HFFc6 (cell line): ENCODE results near the gene RUNX1. TPM values are rescaled to one million over a fixed set of nuclear protein-coding genes. Genes with fewer than 3 reads are reported as not detected.
A peak's percentile ranks its signal among the peaks of the same experiment; 100 is the strongest.

ENCODE experiments used
- DNase-seq: peaks from one replicate; pipeline ENCODE4 v3.0.0-alpha.2; 2018
- H3K27ac Mint-ChIP-seq: 2 replicates; pipeline ENCODE4 v1.8.0; 2020; ENCODE audit warnings: mild to moderate bottlenecking, mixed read lengths
- H3K27me3 Mint-ChIP-seq: 2 replicates; pipeline ENCODE4 v1.8.0; 2021; ENCODE audit warnings: mild to moderate bottlenecking, moderate library complexity, mixed read lengths; ENCODE audit not compliant: insufficient read depth
- H3K36me3 Mint-ChIP-seq: 2 replicates; pipeline ENCODE4 v1.8.0; 2021; ENCODE audit warnings: low read depth, mixed read lengths
- H3K4me1 Mint-ChIP-seq: 2 replicates; pipeline ENCODE4 v1.8.0; 2020; ENCODE audit warnings: low read depth, mixed read lengths
- H3K4me3 Mint-ChIP-seq: 2 replicates; pipeline ENCODE4 v1.8.0; 2020; ENCODE audit warnings: mild to moderate bottlenecking, moderate library complexity, mixed read lengths
- H3K9me3 Mint-ChIP-seq: 2 replicates; pipeline ENCODE4 v1.8.0; 2020; ENCODE audit warnings: mild to moderate bottlenecking, mixed read lengths
- CTCF ChIP-seq: fragments of 200-600 bp; sonication (generic); IDR thresholded peaks from 2 replicates; pipeline ENCODE4 v1.5.0; 2021; ENCODE audit warnings: antibody characterized with exemption, mild to moderate bottlenecking
- total RNA-seq, 6 experiments: library from RNA; stranded (reverse); fragmentation: NEBNext Ultra II Directional; extraction: Animal tissue kit (Norgen Biotek cat#: 25700); gene quantifications; 2 replicates in 1 of 6; 3 replicates in 5 of 6; pipeline ENCODE4 v1.2.3, GENCODE V29; 2021

RUNX1 gene
- total RNA-seq, 6 experiments from 2014 or later = 57.4 to 78.9 (median 61.3) TPM

DNA sequence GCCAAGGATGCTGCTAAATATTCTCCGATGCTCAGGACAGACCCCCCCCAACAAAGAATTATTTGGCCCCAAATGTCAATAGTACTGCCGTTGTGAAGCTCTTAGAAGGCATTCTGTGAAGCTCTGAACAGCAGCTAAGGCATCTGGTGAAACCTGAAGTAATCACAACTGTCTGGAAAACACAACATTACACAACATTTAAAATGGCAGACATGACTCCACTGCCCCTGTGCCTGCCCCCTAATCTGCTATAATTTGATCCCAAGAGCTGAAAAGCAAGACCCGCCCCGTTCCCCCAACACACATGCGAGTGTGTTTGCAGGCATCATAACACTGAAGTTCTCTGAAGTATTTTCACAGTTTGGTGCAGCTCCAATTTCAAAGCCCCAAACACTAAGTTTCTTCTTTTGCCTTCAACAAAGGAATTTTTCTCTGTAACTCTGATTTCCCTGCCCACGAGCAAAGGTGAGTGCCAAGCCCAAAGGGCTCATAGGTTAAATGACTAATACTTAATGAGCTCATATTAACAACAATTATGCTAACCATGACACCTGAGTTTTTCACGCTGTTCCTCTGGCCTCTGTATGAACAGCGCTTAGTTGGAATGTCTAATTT, 251.1 kb downstream of the RUNX1 start:
- Mint-ChIP-seq H3K36me3 (peaks cover 72% of the 10 kb centered on the region), H3K4me1 (peaks cover 85% of the 10 kb centered on the region), H3K27me3 (peaks cover 4% of the 10 kb centered on the region), H3K4me3 (no peak overlapping the region), H3K9me3 (no peaks in the 10 kb centered on the region), H3K27ac (peak overlapping the region; percentile 43)
- DNase-seq = no peak
- no peak for TF ChIP-seq CTCF

GRCh38 chr21:34797201-34797525, 251.9 kb downstream of the RUNX1 start:
- Mint-ChIP-seq H3K36me3 (peaks cover 63% of the 10 kb centered on the region), H3K9me3 (no peaks in the 10 kb centered on the region), H3K4me1 (peaks cover 76% of the 10 kb centered on the region), H3K27ac (peak overlapping the region; percentile 94), H3K27me3 (peaks cover 5% of the 10 kb centered on the region), H3K4me3 (peak overlapping the region; percentile 32; the same call in 1 of the 2 replicates)
- TF ChIP-seq CTCF = no peak
- no peak for DNase-seq

DNA sequence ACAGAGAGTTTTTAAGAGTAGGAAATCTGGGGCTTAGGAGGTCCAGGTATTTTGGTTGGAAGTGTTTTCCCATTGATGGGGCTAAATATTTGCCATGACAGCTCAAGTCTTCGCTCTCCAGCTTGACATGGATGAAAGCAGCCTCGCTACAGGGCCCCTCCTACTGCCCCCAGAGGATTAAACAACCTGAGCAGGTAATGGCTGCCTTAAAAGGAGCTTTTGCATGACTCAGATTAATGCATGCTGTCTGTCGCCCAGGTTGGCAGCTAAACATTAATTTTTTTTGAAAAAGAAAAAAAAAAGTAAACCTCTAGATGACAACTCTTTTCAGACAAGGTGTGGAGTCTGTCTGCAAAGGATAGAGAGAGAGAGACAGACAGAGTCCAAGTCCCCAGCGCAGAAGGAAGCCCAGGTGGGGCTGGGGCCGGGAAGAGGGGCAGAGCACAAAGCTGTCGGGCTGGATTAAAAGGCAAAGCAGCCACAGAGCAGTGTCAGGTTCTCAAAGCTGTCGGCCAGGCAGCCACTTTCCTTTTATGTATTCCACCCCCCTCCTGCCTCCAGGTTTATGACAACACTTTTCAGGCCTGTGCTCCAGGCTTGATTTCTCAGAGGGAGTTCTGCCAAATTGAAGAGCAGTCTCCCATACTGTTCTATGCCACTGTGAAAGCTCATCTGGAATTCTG, 252.4 kb downstream of the RUNX1 start:
- Mint-ChIP-seq H3K27me3 (peaks cover 5% of the 10 kb centered on the region), H3K4me1 (peaks cover 71% of the 10 kb centered on the region), H3K27ac (peak overlapping the region; percentile 94), H3K36me3 (peaks cover 58% of the 10 kb centered on the region), H3K4me3 (peak overlapping the region; percentile 71), H3K9me3 (no peaks in the 10 kb centered on the region)
- DNase-seq = no peak
- no peak for TF ChIP-seq CTCF

DNA sequence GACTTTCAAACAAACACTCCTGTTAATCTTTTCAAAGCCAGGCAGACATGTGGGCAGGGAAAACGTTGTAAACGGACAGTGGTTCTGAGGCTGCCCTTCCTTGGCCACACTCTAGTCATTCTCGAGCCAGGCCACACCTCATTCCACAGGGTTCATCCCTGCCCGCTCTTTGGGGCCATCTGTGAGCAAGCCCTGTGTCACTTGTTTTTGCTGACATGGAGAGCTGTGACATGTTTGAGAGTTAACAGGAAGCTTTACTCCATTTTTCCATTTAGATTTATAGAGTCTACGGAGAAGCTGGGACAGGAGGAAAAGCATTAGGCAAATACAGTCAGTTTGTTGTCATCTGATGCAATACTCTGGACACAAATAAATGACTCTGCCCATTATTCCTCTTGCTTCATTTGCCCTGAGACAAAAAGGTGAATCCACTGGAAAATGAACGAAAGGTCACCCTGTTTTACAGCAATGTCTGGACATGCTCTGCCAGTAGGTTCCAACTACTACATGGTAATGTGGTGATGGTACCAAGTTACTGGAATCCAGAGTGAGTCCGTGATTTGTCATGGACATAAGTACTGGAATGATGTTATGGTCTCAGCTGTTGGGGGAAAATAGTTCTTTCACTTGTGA, 253.4 kb downstream of the RUNX1 start:
- Mint-ChIP-seq H3K27me3 (peaks cover 5% of the 10 kb centered on the region), H3K27ac (peak overlapping the region; percentile 94), H3K4me1 (peaks cover 61% of the 10 kb centered on the region), H3K36me3 (peaks cover 59% of the 10 kb centered on the region), H3K4me3 (peak overlapping the region; percentile 71), H3K9me3 (no peaks in the 10 kb centered on the region)
- peak; percentile 77 for DNase-seq
- no peak for TF ChIP-seq CTCF

DNA sequence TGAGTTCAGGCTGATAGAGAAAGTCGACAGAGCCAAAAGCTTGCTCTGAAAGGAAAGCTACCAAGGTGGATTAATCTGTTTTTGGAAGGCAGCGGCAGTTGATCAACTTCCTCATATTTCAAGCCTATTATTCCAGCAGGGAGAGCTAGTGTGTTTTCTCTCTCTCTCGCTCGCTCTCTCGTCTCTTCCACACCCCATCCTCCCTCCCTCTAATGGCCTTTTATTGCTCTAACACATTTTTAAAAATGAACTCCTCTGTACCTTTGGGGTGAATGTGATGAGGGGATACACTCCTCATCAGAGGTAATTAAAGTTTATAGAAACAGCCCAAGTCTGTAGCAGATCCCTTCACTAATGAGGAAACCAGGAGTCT, 253.9 kb downstream of the RUNX1 start:
- no peaks in the 10 kb centered on the region for H3K9me3 Mint-ChIP-seq
- peaks cover 56% of the 10 kb centered on the region for H3K4me1 Mint-ChIP-seq
- peak; percentile 25 for TF ChIP-seq CTCF
- DNase-seq = no peak
- peaks cover 56% of the 10 kb centered on the region for H3K36me3 Mint-ChIP-seq
- peaks cover 5% of the 10 kb centered on the region for H3K27me3 Mint-ChIP-seq
- H3K27ac Mint-ChIP-seq = peak overlapping the region; percentile 94
- H3K4me3 Mint-ChIP-seq = peak overlapping the region; percentile 71
